GM10266 (cell line): Measurements from ENCODE around the gene CEL.
A peak's percentile ranks its signal among the peaks of the same experiment; 100 is the strongest.

Experiments
- DNase-seq: peaks from one replicate; pipeline ENCODE4 v3.0.0; 2012; ENCODE audit errors: extremely low spot score
- TF ChIP-seq, protein P1 (sequence below): IDR thresholded peaks from 2 replicates; pipeline ENCODE4 v1.5.1; 2012; ENCODE audit warnings: mild to moderate bottlenecking, low read depth; ENCODE audit not compliant: control insufficient read depth, insufficient read depth; ENCODE audit errors: missing control alignments

Gene CEL

DNA sequence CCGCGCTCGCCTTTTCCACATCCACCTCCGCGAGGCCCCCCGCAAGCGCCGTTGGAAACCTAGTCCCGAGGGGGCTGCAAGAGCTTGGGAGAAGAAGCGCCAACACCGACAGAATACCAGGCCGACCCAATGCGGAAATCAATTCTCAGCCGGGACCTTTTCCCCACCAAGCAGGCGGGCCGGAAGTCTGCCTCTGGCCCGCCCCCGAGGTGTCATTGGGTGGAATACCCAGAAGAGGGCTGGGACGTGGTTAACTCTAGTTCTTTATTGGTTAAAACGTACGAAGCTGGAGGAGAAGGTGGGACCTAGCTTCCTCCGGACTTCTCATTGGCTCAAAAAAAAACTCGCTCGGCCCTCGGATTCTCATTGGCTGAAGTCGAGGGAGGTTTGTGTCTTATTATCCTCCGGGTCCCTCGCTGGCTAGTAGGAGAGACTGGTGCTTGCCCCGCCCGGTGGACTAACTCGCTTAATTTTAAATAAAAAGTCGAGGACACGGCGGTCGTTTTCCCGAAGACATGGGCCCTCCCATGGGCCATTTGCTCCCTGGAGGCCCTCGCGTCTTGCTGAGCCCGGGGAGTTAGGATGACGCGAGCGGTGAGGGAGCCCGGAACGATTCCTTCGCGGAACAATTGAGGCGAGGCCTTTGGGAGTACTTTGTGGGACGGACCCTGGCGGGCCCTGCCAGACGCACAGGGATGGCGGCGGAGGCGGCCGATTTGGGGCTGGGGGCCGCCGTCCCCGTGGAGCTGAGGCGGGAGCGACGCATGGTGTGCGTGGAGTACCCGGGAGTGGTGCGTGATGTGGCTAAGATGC lies 31.3 kb upstream of the CEL start, which contains the start of gene GTF3C5:
Gene GTF3C5, plus strand, starts transcription at position 681 of the 813 bp plus-strand sequence. Its CDS starts 15 bp downstream, at position 696.
- TF ChIP-seq, protein P1, sequence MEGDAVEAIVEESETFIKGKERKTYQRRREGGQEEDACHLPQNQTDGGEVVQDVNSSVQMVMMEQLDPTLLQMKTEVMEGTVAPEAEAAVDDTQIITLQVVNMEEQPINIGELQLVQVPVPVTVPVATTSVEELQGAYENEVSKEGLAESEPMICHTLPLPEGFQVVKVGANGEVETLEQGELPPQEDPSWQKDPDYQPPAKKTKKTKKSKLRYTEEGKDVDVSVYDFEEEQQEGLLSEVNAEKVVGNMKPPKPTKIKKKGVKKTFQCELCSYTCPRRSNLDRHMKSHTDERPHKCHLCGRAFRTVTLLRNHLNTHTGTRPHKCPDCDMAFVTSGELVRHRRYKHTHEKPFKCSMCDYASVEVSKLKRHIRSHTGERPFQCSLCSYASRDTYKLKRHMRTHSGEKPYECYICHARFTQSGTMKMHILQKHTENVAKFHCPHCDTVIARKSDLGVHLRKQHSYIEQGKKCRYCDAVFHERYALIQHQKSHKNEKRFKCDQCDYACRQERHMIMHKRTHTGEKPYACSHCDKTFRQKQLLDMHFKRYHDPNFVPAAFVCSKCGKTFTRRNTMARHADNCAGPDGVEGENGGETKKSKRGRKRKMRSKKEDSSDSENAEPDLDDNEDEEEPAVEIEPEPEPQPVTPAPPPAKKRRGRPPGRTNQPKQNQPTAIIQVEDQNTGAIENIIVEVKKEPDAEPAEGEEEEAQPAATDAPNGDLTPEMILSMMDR: no peak
- DNase-seq: peak; percentile 96

GRCh38 chr9:133031130-133031422 lies 30.7 kb upstream of the CEL start:
- TF ChIP-seq, protein P1: no peak

GRCh38 chr9:133031496-133031911 lies 30.3 kb upstream of the CEL start:
- TF ChIP-seq, protein P1: no peak
- no peak for DNase-seq

More at GRCh38 chr9:133031130-133031422, 30.7 kb upstream of the CEL start:
- DNase-seq: no peak

DNA sequence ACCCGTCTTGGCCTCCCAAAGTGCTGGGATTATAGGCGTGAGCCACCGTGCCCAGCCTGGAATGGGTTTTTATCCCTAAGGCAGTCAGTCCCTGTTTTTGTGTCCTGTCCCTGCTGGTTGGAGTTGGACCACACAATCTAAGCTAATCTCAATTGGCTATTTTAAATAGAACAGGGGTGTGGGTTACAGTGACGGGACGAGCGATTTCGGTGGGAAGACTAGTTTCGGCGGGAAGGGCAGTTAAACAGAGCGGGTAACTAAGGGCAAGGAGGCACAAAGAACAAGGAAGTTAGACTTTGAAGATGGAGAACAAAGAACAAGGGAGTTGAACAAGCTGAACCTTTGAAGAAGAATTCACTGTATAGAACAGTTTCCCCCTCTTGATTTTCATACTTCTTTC lies 29.6 kb upstream of the CEL start:
- TF ChIP-seq, protein P1: no peak
- no peak for DNase-seq

- DNase-seq: no peak
Observed at GRCh38 chr9:133035669-133036068, 26.1 kb upstream of the CEL start.

DNA sequence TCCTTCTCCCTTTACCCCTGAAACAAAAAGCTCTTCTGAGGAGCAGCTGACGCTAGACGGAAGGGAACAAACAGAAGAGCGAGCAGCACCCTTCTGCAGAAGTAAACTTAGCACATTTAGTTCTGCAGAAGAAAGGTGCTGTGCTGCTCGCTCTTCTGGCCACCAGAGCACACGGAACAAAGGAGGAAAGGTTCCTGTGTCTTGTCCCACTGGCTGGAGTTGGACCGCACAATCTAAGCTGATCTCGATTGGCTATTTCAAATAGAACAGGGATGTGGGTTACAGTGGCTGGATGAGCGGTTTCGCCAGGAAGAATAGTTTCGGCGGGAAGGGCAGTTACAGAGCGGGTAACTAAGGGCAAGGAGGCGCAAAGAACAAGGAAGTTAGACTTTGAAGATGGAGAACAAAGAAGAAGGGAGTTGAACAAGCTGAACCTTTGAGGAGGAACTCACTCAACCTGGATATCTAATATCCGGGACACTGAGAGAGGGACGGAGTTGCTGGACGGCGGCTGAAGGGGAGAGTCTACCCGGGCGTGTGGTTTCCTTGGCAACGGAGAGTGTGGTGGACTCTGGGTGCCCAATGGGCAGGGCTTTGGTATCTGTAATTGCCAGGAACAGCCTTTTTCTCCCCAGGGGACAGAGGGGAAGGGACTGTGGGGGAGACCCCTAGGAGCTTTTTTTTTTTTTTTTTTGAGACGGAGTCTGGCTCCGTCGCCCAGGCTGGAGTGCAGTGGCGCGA lies 23.8 kb upstream of the CEL start:
- TF ChIP-seq, protein P1: no peak
- no peak for DNase-seq

More at GRCh38 chr9:133035669-133036068, 26.1 kb upstream of the CEL start:
- TF ChIP-seq, protein P1: no peak
